Loucy (cell line): ENCODE results near the gene TRIP6.

ENCODE experiments used
- CTCF ChIP-seq: fragments of 200-600 bp; sonication (generic); conservative IDR thresholded peaks from 2 replicates; pipeline ENCODE4 v1.5.1; 2014; ENCODE audit warnings: mild to moderate bottlenecking, antibody characterized with exemption, low read length
- EZH2phosphoT487 ChIP-seq: fragments of 200-600 bp; IDR thresholded peaks from 2 replicates; pipeline ENCODE4 v1.6.1; 2018; ENCODE audit warnings: antibody characterized with exemption, mild to moderate bottlenecking, moderate library complexity, borderline replicate concordance

- TF ChIP-seq CTCF (no peak), EZH2phosphoT487 (no peak)
Observed at GRCh38 chr7:100895956-100896731, 29.0 kb downstream of the TRIP6 start.
